HCT116 (cell line): ENCODE results near the gene PITRM1. TPM values are rescaled to one million over a fixed set of nuclear protein-coding genes. Genes with fewer than 3 reads are reported as not detected.

Source experiments
- ATAC-seq: fragments of 200-7000 bp; cut with Tn5 transposase; 2 replicates; pipeline ENCODE4 v1.9.1; 2020; ENCODE audit warnings: mild to moderate bottlenecking, moderate library complexity
- BruUV-seq: library from RNA; stranded (reverse); fragments of 400-500 nt; replicated peaks from 2 replicates; lab custom pipeline; 2021; lab: Mats Ljungman, UMichigan
- CTCF ChIA-PET: fragments of 300-600 bp; sonication (Branson Sonifier 250); formaldehyde crosslinking; loops from one replicate; lab custom pipeline; 2021; ENCODE audit warnings: antibody characterized with exemption; lab: Charles Lee
- POLR2A ChIA-PET: fragments of 300-600, 350-600 bp; sonication (Branson Sonifier 250); formaldehyde crosslinking; loops from one replicate; lab custom pipeline; 2021; ENCODE audit warnings: antibody characterized with exemption; lab: Charles Lee
- RAD21 ChIA-PET, 2 experiments: fragments of 300-600 bp; sonication (Branson Sonifier 250); formaldehyde crosslinking; loops; one replicate each; lab custom pipeline; 2023; ENCODE audit warnings: low total read pairs in 2 of 2; ENCODE audit not compliant: uncharacterized antibody in 2 of 2, unreplicated experiment in 2 of 2, low non-redundant PET in 1 of 2; lab: Charles Lee
- DNase-seq: peaks from one replicate; pipeline ENCODE4 v3.0.0-alpha.2; 2010; ENCODE audit warnings: low read depth, low spot score
- H2AFZ ChIP-seq: fragments of 200-600 bp; shearing (Covaris generic), sonication (generic); 2 replicates; pipeline ENCODE4 v1.6.1; 2017; ENCODE audit warnings: low read depth, mixed run types, mixed read lengths, antibody characterized with exemption, low read length; ENCODE audit not compliant: poor library complexity, severe bottlenecking
- H3K27ac ChIP-seq: 2 replicates; pipeline ENCODE4 v1.5.1; 2012; ENCODE audit warnings: low read depth, low read length
- H3K27me3 ChIP-seq: fragments of 200-600 bp; sonication (generic); 2 replicates; pipeline ENCODE4 v1.6.1; 2016; ENCODE audit warnings: mixed run types, low read length, mixed read lengths; ENCODE audit not compliant: insufficient read depth
- H3K36me3 ChIP-seq, 2 experiments: fragments of 200-500 bp in 1 of 2; fragments of 200-600 bp in 1 of 2; sonication (Bioruptor generic) in 1 of 2; sonication (generic) in 1 of 2; 2 replicates each; pipeline versions ENCODE4 v1.5.1 to v1.6.1; 2014 to 2016; ENCODE audit warnings: low read length in 2 of 2, inconsistent platforms in 1 of 2, mixed read lengths in 1 of 2, mixed run types in 1 of 2; ENCODE audit not compliant: insufficient read depth in 2 of 2, control insufficient read depth in 1 of 2
- H3K4me1 ChIP-seq, 2 experiments: fragments of 200-600 bp in 1 of 2; sonication (generic) in 1 of 2; 2 replicates each; pipeline versions ENCODE4 v1.5.1 to v1.6.1; 2012 to 2017; ENCODE audit warnings: low read length in 2 of 2, inconsistent platforms in 1 of 2, mild to moderate bottlenecking in 1 of 2, mixed read lengths in 1 of 2, mixed run types in 1 of 2, moderate library complexity in 1 of 2; ENCODE audit not compliant: insufficient read depth in 2 of 2, control insufficient read depth in 1 of 2
- H3K4me2 ChIP-seq: fragments of 200-600 bp; sonication (generic); 2 replicates; pipeline ENCODE4 v1.6.1; 2017; ENCODE audit warnings: mixed run types, low read length, mixed read lengths
- H3K4me3 ChIP-seq, 2 experiments: fragments of 200-600 bp in 1 of 2; sonication (generic) in 1 of 2; replicated peaks in 1 of 2; 2 replicates each; pipeline ENCODE4 v1.5.1; 2011 to 2016; ENCODE audit warnings: low read length in 2 of 2, control low read depth in 1 of 2, low read depth in 1 of 2, mild to moderate bottlenecking in 1 of 2, mixed read lengths in 1 of 2, mixed run types in 1 of 2
- H3K79me2 ChIP-seq: fragments of 200-600 bp; sonication (generic); 2 replicates; pipeline ENCODE4 v1.6.1; 2017; ENCODE audit warnings: mild to moderate bottlenecking, mixed run types, low read length, moderate library complexity, mixed read lengths; ENCODE audit not compliant: insufficient read depth
- H3K9ac ChIP-seq: fragments of 200-600 bp; sonication (generic); 2 replicates; pipeline ENCODE4 v1.6.1; 2016; ENCODE audit warnings: low read length, mixed read lengths
- H3K9me2 ChIP-seq: fragments of 200-600 bp; sonication (generic), shearing (Covaris generic); 2 replicates; pipeline ENCODE4 v1.6.1; 2017; ENCODE audit warnings: mixed run types, mild to moderate bottlenecking, moderate library complexity; ENCODE audit not compliant: insufficient read depth
- H3K9me3 ChIP-seq, 2 experiments: fragments of 200-500 bp in 1 of 2; fragments of 200-600 bp in 1 of 2; sonication (Bioruptor generic) in 1 of 2; sonication (generic) in 1 of 2; 2 replicates each; pipeline ENCODE4 v1.6.1; 2014 to 2017; ENCODE audit warnings: low read length in 2 of 2, mixed read lengths in 2 of 2, inconsistent platforms in 1 of 2, low read depth in 1 of 2, mild to moderate bottlenecking in 1 of 2, mixed run types in 1 of 2, moderate library complexity in 1 of 2; ENCODE audit not compliant: control insufficient read depth in 1 of 2, insufficient read depth in 1 of 2
- H4K20me1 ChIP-seq: fragments of 200-600 bp; sonication (generic), shearing (Covaris generic); 2 replicates; pipeline ENCODE4 v1.6.1; 2017; ENCODE audit warnings: mixed run types, mild to moderate bottlenecking, moderate library complexity; ENCODE audit not compliant: insufficient read depth
- ATF3 ChIP-seq: IDR thresholded peaks from 2 replicates; pipeline ENCODE4 v1.6.1; 2012
- EZH2phosphoT487 ChIP-seq: fragments of 200-600 bp; IDR thresholded peaks from 2 replicates; pipeline ENCODE4 v1.6.1; 2018; ENCODE audit warnings: antibody characterized with exemption, borderline replicate concordance
- FOSL1 ChIP-seq: IDR thresholded peaks from 2 replicates; pipeline ENCODE4 v1.6.1; 2012; ENCODE audit warnings: low read depth
- MAX ChIP-seq: IDR thresholded peaks from 2 replicates; pipeline ENCODE4 v1.6.1; 2012
- POLR2A ChIP-seq: IDR thresholded peaks from 2 replicates; pipeline ENCODE4 v1.7.0; 2011; ENCODE audit warnings: borderline replicate concordance; ENCODE audit not compliant: insufficient read depth, insufficient read length; ENCODE audit errors: extremely low read depth
- RAD21 ChIP-seq: IDR thresholded peaks from 2 replicates; pipeline ENCODE4 v1.6.1; 2012; ENCODE audit warnings: low read depth, mild to moderate bottlenecking
- SIN3A ChIP-seq: IDR thresholded peaks from 2 replicates; pipeline ENCODE4 v1.6.1; 2012; ENCODE audit warnings: low read depth
- TCF7L2 ChIP-seq: IDR thresholded peaks from 2 replicates; pipeline ENCODE4 v1.7.0; 2011; ENCODE audit warnings: borderline replicate concordance, inconsistent platforms; ENCODE audit not compliant: insufficient read depth, insufficient read length; ENCODE audit errors: extremely low read depth
- ZBTB33 ChIP-seq: IDR thresholded peaks from 2 replicates; pipeline ENCODE4 v1.6.1; 2011; ENCODE audit warnings: mild to moderate bottlenecking, low read length, moderate library complexity; ENCODE audit not compliant: insufficient replicate concordance; ENCODE audit errors: extremely low read depth
- ZFX ChIP-seq: fragments of 450-650 bp; IDR thresholded peaks from 2 replicates; pipeline ENCODE4 v1.6.1; 2017
- intact Hi-C: fragments of 100-400 bp; cut with micrococcal nuclease; formaldehyde crosslinking; loops from 2 replicates; pipeline ENCODE4 v1.10.0; 2022
- total RNA-seq: library from RNA; stranded (reverse); gene quantifications from one replicate; pipeline ENCODE4 v1.2.1, GENCODE V29; 2021; ENCODE audit not compliant: unreplicated experiment

The PITRM1 gene
- total RNA-seq, 1 experiment from 2014 or later, result 59.5 TPM

GRCh38 chr10:3122486-3123205 lies 49.9 kb downstream of the PITRM1 start:
- ChIA-PET CTCF (no interaction called here), RAD21 (no interaction called here), POLR2A (no interaction called here)
- intact Hi-C loops, result no loop called here
- no peak overlapping the region for H3K9ac ChIP-seq
- TF ChIP-seq EZH2phosphoT487 (no peak), RAD21 (no peak), TCF7L2 (no peak), MAX (no peak), ZBTB33 (no peak), SIN3A (no peak), POLR2A (no peak), ATF3 (no peak), ZFX (no peak), FOSL1 (no peak)
- H3K4me3 ChIP-seq, result no peak overlapping the region
- DNase-seq (no peak), ATAC-seq (peak; percentile 33; the same call in 1 of the 2 replicates)
- BruUV-seq, result no TSS peak
- peaks cover 23% of the 10 kb centered on the region for H3K79me2 ChIP-seq
- no peak overlapping the region for H2AFZ ChIP-seq
- H3K27ac ChIP-seq, result no peak overlapping the region
- H3K27me3 ChIP-seq, result no peaks in the 10 kb centered on the region
- no peaks in the 10 kb centered on the region for H3K4me1 ChIP-seq
- H3K36me3 ChIP-seq, result peaks cover 36 to 57% of the 10 kb centered on the region in 2 experiments
- H3K9me3 ChIP-seq, result no peaks in the 10 kb centered on the region
- H3K9me2 ChIP-seq, result no peaks in the 10 kb centered on the region
- no peaks in the 10 kb centered on the region for H4K20me1 ChIP-seq
- no peak overlapping the region for H3K4me2 ChIP-seq
